Nephron (organoid): ENCODE results near the gene MGRN1.

ENCODE experiments used
- H3K27ac Mint-ChIP-seq, 3 experiments: 2 replicates each; pipeline ENCODE4 v1.8.0; 2020; ENCODE audit warnings: mixed read lengths in 3 of 3, mild to moderate bottlenecking in 2 of 3, moderate library complexity in 1 of 3
- H3K27me3 Mint-ChIP-seq: 2 replicates; pipeline ENCODE4 v1.8.0; 2021; ENCODE audit warnings: low read depth, mild to moderate bottlenecking, moderate library complexity, mixed read lengths
- H3K36me3 Mint-ChIP-seq: 2 replicates; pipeline ENCODE4 v1.8.0; 2020; ENCODE audit warnings: low read depth, mixed read lengths
- H3K4me1 Mint-ChIP-seq: 2 replicates; pipeline ENCODE4 v1.8.0; 2020; ENCODE audit warnings: mixed read lengths
- H3K4me3 Mint-ChIP-seq, 3 experiments: 2 replicates each; pipeline ENCODE4 v1.8.0; 2020; ENCODE audit warnings: mild to moderate bottlenecking in 3 of 3, mixed read lengths in 3 of 3, moderate library complexity in 2 of 3
- H3K9me3 Mint-ChIP-seq: 2 replicates; pipeline ENCODE4 v1.8.0; 2020; ENCODE audit warnings: mixed read lengths
- CTCF ChIP-seq, 3 experiments: fragments of 200-600 bp; sonication (generic); IDR thresholded peaks; one replicate each; pipeline ENCODE4 v1.5.0; 2021; ENCODE audit warnings: antibody characterized with exemption in 3 of 3; ENCODE audit not compliant: unreplicated experiment in 3 of 3

MGRN1 gene

GRCh38 chr16:4614571-4615383, 9.8 kb upstream of the MGRN1 start, which contains the start of gene UBALD1:
UBALD1 (minus strand) TSS chr16:4614888; CDS start chr16:4614797, 91 bp downstream.
- Mint-ChIP-seq H3K9me3 (no peaks in the 10 kb centered on the region), H3K4me1 (peaks cover 20% of the 10 kb centered on the region), H3K4me3 (peak within 1 kb of the TSS; percentile 89 to 97 (median 93)), H3K27ac (peak within 1 kb of the TSS; percentile 99), H3K27me3 (peaks cover 3% of the 10 kb centered on the region), H3K36me3 (no peaks in the 10 kb centered on the region)
- no peak for TF ChIP-seq CTCF (IDR thresholded peaks at IDR 0.05; ENCODE audit: unreplicated experiment in 3 of 3)

GRCh38 chr16:4615384-4616046, 9.1 kb upstream of the MGRN1 start:
- H3K4me1 Mint-ChIP-seq = peaks cover 22% of the 10 kb centered on the region
- peak overlapping the region; percentile 89 to 93 (median 92) for H3K4me3 Mint-ChIP-seq
- H3K36me3 Mint-ChIP-seq = no peaks in the 10 kb centered on the region
- peak overlapping the region; percentile 99 for H3K27ac Mint-ChIP-seq
- H3K9me3 Mint-ChIP-seq = no peaks in the 10 kb centered on the region
- H3K27me3 Mint-ChIP-seq = peaks cover 3% of the 10 kb centered on the region
- TF ChIP-seq CTCF (IDR thresholded peaks at IDR 0.05; ENCODE audit: unreplicated experiment in 3 of 3) = no peak

- TF ChIP-seq CTCF (IDR thresholded peaks at IDR 0.05; ENCODE audit: unreplicated experiment in 3 of 3) = peak; percentile 20 to 45 (median 22)
- no peaks in the 10 kb centered on the region for H3K36me3 Mint-ChIP-seq
Measured at GRCh38 chr16:4616047-4616811, 8.4 kb upstream of the MGRN1 start.

GRCh38 chr16:4617880-4618279, 6.7 kb upstream of the MGRN1 start:
- TF ChIP-seq CTCF (IDR thresholded peaks at IDR 0.05; ENCODE audit: unreplicated experiment in 3 of 3) = no peak
- peak overlapping the region; percentile 69 to 93 (median 89) for H3K4me3 Mint-ChIP-seq
- H3K27me3 Mint-ChIP-seq = peaks cover 3% of the 10 kb centered on the region
- H3K27ac Mint-ChIP-seq = peak overlapping the region; percentile 71 to 99 (median 78)
- H3K36me3 Mint-ChIP-seq = no peaks in the 10 kb centered on the region
- H3K9me3 Mint-ChIP-seq = no peaks in the 10 kb centered on the region
- peaks cover 27% of the 10 kb centered on the region for H3K4me1 Mint-ChIP-seq

More at GRCh38 chr16:4616047-4616811, 8.4 kb upstream of the MGRN1 start:
- H3K9me3 Mint-ChIP-seq = no peaks in the 10 kb centered on the region
- H3K27me3 Mint-ChIP-seq = peaks cover 3% of the 10 kb centered on the region
- H3K27ac Mint-ChIP-seq = peak overlapping the region; percentile 99
- H3K4me1 Mint-ChIP-seq = peaks cover 24% of the 10 kb centered on the region
- H3K4me3 Mint-ChIP-seq = peak overlapping the region; percentile 89 to 93 (median 92)

GRCh38 chr16:4618645-4619418, 5.8 kb upstream of the MGRN1 start:
- no peaks in the 10 kb centered on the region for H3K36me3 Mint-ChIP-seq
- H3K27ac Mint-ChIP-seq = peak overlapping the region; percentile 71 to 99 (median 78)

More at GRCh38 chr16:4618645-4619418, 5.8 kb upstream of the MGRN1 start:
- no peaks in the 10 kb centered on the region for H3K9me3 Mint-ChIP-seq
- H3K4me3 Mint-ChIP-seq = peak overlapping the region; percentile 47 to 93 (median 69)
- no peak for TF ChIP-seq CTCF (IDR thresholded peaks at IDR 0.05; ENCODE audit: unreplicated experiment in 3 of 3)
- peaks cover 27% of the 10 kb centered on the region for H3K4me1 Mint-ChIP-seq
- peaks cover 3% of the 10 kb centered on the region for H3K27me3 Mint-ChIP-seq
